Testis (tissue), 2 donors: Measurements from ENCODE around the gene KIF9.

Source experiments
- CTCF ChIP-seq, 3 experiments: fragments of 450-650 bp in 2 of 3; fragments of 200-600 bp in 1 of 3; sonication (generic) in 1 of 3; IDR thresholded peaks; one replicate each; pipeline ENCODE4 v1.5.1; 2016 to 2019; ENCODE audit warnings: antibody characterized with exemption in 3 of 3, mild to moderate bottlenecking in 2 of 3, moderate library complexity in 1 of 3
- POLR2A ChIP-seq: fragments of 450-650 bp; IDR thresholded peaks from one replicate; pipeline ENCODE4 v1.6.1; 2017; ENCODE audit warnings: antibody characterized with exemption, mild to moderate bottlenecking, moderate library complexity

GRCh38 chr3:47202542-47202941 lies 80.1 kb downstream of the KIF9 start:
- TF ChIP-seq CTCF (IDR thresholded peaks at IDR 0.05), result no peak
- TF ChIP-seq POLR2A, result no peak
